Measurements from ENCODE around the gene INHBC.

DNA sequence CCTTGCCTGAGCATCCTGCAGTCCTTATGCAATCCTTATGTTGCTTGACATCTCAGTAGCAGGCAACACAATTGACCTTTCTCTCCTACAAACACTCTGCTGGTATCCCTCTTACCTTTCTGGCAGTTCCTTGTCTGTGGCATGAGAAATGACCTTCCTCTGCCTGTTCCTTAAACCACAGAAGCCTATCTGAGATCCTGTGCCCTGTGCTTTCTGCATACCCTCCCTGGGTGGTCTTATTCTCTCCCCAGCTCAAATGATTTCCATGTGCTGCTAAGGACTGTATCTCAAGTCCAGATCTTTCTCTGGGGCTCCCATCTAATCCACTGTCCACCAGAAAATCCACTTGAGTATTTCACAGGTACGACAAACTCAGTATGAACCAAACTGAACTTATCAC, 47.1 kb downstream of the INHBC start:
- TF ChIP-seq, protein P1, sequence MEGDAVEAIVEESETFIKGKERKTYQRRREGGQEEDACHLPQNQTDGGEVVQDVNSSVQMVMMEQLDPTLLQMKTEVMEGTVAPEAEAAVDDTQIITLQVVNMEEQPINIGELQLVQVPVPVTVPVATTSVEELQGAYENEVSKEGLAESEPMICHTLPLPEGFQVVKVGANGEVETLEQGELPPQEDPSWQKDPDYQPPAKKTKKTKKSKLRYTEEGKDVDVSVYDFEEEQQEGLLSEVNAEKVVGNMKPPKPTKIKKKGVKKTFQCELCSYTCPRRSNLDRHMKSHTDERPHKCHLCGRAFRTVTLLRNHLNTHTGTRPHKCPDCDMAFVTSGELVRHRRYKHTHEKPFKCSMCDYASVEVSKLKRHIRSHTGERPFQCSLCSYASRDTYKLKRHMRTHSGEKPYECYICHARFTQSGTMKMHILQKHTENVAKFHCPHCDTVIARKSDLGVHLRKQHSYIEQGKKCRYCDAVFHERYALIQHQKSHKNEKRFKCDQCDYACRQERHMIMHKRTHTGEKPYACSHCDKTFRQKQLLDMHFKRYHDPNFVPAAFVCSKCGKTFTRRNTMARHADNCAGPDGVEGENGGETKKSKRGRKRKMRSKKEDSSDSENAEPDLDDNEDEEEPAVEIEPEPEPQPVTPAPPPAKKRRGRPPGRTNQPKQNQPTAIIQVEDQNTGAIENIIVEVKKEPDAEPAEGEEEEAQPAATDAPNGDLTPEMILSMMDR (IDR thresholded peaks at IDR 0.05): no peak
- no peak for TF ChIP-seq ZFX (IDR thresholded peaks at IDR 0.05; ENCODE audit: borderline replicate concordance)

Data from 22Rv1 (cell line).